ENCODE measurements around the gene GNAZ. TPM values are rescaled to one million over a fixed set of nuclear protein-coding genes. Genes with fewer than 3 reads are reported as not detected.
"Not testable (repeated sequence)": the region's sequence is repeated elsewhere in the genome, so short reads cannot be mapped to it uniquely, and the experiment has no call there.

GNAZ gene
- total RNA-seq, 2 experiments from 2014 or later: 1.1 to 1.5 TPM

GRCh38 chr22:23047742-23048141, 22.6 kb upstream of the GNAZ start:
- peaks cover 9% of the 10 kb centered on the region for H3K9me3 Mint-ChIP-seq (ENCODE audit: low read depth)
- H3K27ac Mint-ChIP-seq: no peak overlapping the region
- ATAC-seq (no peak), DNase-seq (no peak)
- ChIA-PET CTCF (interaction anchor here (0.6 kb wide), 1 partner anchor 93 kb away, joined by 3 read pairs; no protein-coding TSS in a partner anchor), POLR2A (no interaction called here)
- no peak overlapping the region for H3K4me3 Mint-ChIP-seq
- peaks cover 23% of the 10 kb centered on the region for H3K27me3 Mint-ChIP-seq
- H3K4me1 Mint-ChIP-seq: no peaks in the 10 kb centered on the region
- intact Hi-C loops (cut with DNase I, micrococcal nuclease): no loop called here
- H3K36me3 Mint-ChIP-seq (ENCODE audit: low read depth): no peaks in the 10 kb centered on the region

GRCh38 chr22:23050546-23050945, 19.8 kb upstream of the GNAZ start:
- H3K27ac Mint-ChIP-seq; DNase-seq; POLR2A ChIA-PET; intact Hi-C loops (cut with DNase I, micrococcal nuclease); H3K36me3 Mint-ChIP-seq (ENCODE audit: low read depth); H3K4me3 Mint-ChIP-seq; ATAC-seq; H3K9me3 Mint-ChIP-seq (ENCODE audit: low read depth); CTCF ChIA-PET; H3K4me1 Mint-ChIP-seq: not testable (repeated sequence)
- H3K27me3 Mint-ChIP-seq: peaks cover 20% of the 10 kb centered on the region

GRCh38 chr22:23053051-23053707, 17.1 kb upstream of the GNAZ start:
- Mint-ChIP-seq H3K27me3 (peaks cover 16% of the 10 kb centered on the region), H3K27ac (no peak overlapping the region), H3K4me1 (peaks cover 2% of the 10 kb centered on the region), H3K9me3 (ENCODE audit: low read depth) (peaks cover 5% of the 10 kb centered on the region), H3K4me3 (no peak overlapping the region), H3K36me3 (ENCODE audit: low read depth) (no peaks in the 10 kb centered on the region)
- no peak for DNase-seq
- POLR2A ChIA-PET: no interaction called here
- intact Hi-C loops (cut with DNase I, micrococcal nuclease): no loop called here
- CTCF ChIA-PET: interaction anchor here (0.6 kb wide), 2 partner anchors 18 to 28 kb away, joined by 3 read pairs; no protein-coding TSS in a partner anchor
- ATAC-seq: no peak

GRCh38 chr22:23053912-23054530, 16.3 kb upstream of the GNAZ start:
- H3K36me3 Mint-ChIP-seq (ENCODE audit: low read depth): no peaks in the 10 kb centered on the region
- H3K4me3 Mint-ChIP-seq: no peak overlapping the region
- ChIA-PET POLR2A (no interaction called here), CTCF (interaction anchor here (0.6 kb wide), 1 partner anchor 17 kb away, joined by 3 read pairs; no protein-coding TSS in a partner anchor)
- intact Hi-C loops (cut with DNase I, micrococcal nuclease): no loop called here
- H3K9me3 Mint-ChIP-seq (ENCODE audit: low read depth): peaks cover 5% of the 10 kb centered on the region
- ATAC-seq (no peak), DNase-seq (no peak)
- H3K27me3 Mint-ChIP-seq: peaks cover 15% of the 10 kb centered on the region
- no peak overlapping the region for H3K27ac Mint-ChIP-seq
- H3K4me1 Mint-ChIP-seq: peaks cover 2% of the 10 kb centered on the region

GRCh38 chr22:23054531-23055257, 15.6 kb upstream of the GNAZ start:
- Mint-ChIP-seq H3K36me3 (ENCODE audit: low read depth) (no peaks in the 10 kb centered on the region), H3K9me3 (ENCODE audit: low read depth) (peaks cover 5% of the 10 kb centered on the region), H3K27me3 (peaks cover 10% of the 10 kb centered on the region), H3K27ac (no peak overlapping the region), H3K4me1 (peaks cover 2% of the 10 kb centered on the region), H3K4me3 (no peak overlapping the region)
- intact Hi-C loops (cut with DNase I, micrococcal nuclease): no loop called here
- DNase-seq (no peak), ATAC-seq (peak; percentile 36)
- POLR2A ChIA-PET: no interaction called here
- CTCF ChIA-PET: no interaction called here

GRCh38 chr22:23055449-23056179, 14.7 kb upstream of the GNAZ start:
- Mint-ChIP-seq H3K4me1 (peaks cover 2% of the 10 kb centered on the region), H3K27ac (no peak overlapping the region), H3K4me3 (no peak overlapping the region), H3K27me3 (peaks cover 7% of the 10 kb centered on the region), H3K9me3 (ENCODE audit: low read depth) (peaks cover 5% of the 10 kb centered on the region), H3K36me3 (ENCODE audit: low read depth) (no peaks in the 10 kb centered on the region)
- intact Hi-C loops (cut with DNase I, micrococcal nuclease): no loop called here
- ChIA-PET POLR2A (no interaction called here), CTCF (no interaction called here)
- no peak for ATAC-seq
- no peak for DNase-seq

- Mint-ChIP-seq H3K27ac (no peak overlapping the region), H3K27me3 (peaks cover 3% of the 10 kb centered on the region), H3K36me3 (ENCODE audit: low read depth) (no peaks in the 10 kb centered on the region), H3K4me1 (peaks cover 2% of the 10 kb centered on the region), H3K9me3 (ENCODE audit: low read depth) (peaks cover 5% of the 10 kb centered on the region), H3K4me3 (no peak overlapping the region)
- POLR2A ChIA-PET: interaction anchor here (0.6 kb wide), 1 partner anchor 12 kb away, joined by 3 read pairs; no protein-coding TSS in a partner anchor
- CTCF ChIA-PET: no interaction called here
- ATAC-seq (no peak), DNase-seq (no peak)
- intact Hi-C loops (cut with DNase I, micrococcal nuclease): no loop called here
These were observed 13.0 kb upstream of the GNAZ start for GRCh38 chr22:23057331-23057730.

GRCh38 chr22:23058063-23058462, 12.3 kb upstream of the GNAZ start:
- CTCF ChIA-PET: no interaction called here
- H3K4me3 Mint-ChIP-seq: no peak overlapping the region
- peaks cover 2% of the 10 kb centered on the region for H3K4me1 Mint-ChIP-seq
- no peak for DNase-seq
- H3K36me3 Mint-ChIP-seq (ENCODE audit: low read depth): no peaks in the 10 kb centered on the region
- H3K9me3 Mint-ChIP-seq (ENCODE audit: low read depth): peaks cover 5% of the 10 kb centered on the region
- no peak overlapping the region for H3K27ac Mint-ChIP-seq
- peaks cover 3% of the 10 kb centered on the region for H3K27me3 Mint-ChIP-seq
- no peak for ATAC-seq
- POLR2A ChIA-PET: interaction anchor here (0.6 kb wide), 1 partner anchor 103 kb away, joined by 5 read pairs; no protein-coding TSS in a partner anchor
- intact Hi-C loops (cut with DNase I, micrococcal nuclease): no loop called here

GRCh38 chr22:23058481-23059283, 11.6 kb upstream of the GNAZ start:
- ATAC-seq: no peak
- Mint-ChIP-seq H3K27me3 (peaks cover 3% of the 10 kb centered on the region), H3K9me3 (ENCODE audit: low read depth) (peaks cover 5% of the 10 kb centered on the region), H3K4me3 (no peak overlapping the region), H3K4me1 (peaks cover 2% of the 10 kb centered on the region), H3K36me3 (ENCODE audit: low read depth) (no peaks in the 10 kb centered on the region), H3K27ac (no peak overlapping the region)
- ChIA-PET POLR2A (no interaction called here), CTCF (no interaction called here)
- DNase-seq: no peak
- intact Hi-C loops (cut with DNase I, micrococcal nuclease): no loop called here

- DNase-seq (no peak), ATAC-seq (no peak)
- Mint-ChIP-seq H3K27ac (no peak overlapping the region), H3K36me3 (ENCODE audit: low read depth) (no peaks in the 10 kb centered on the region), H3K27me3 (peaks cover 3% of the 10 kb centered on the region), H3K4me3 (no peak overlapping the region), H3K9me3 (ENCODE audit: low read depth) (peaks cover 5% of the 10 kb centered on the region), H3K4me1 (peaks cover 2% of the 10 kb centered on the region)
- ChIA-PET CTCF (no interaction called here), POLR2A (no interaction called here)
- intact Hi-C loops (cut with DNase I, micrococcal nuclease): no loop called here
These were observed 10.9 kb upstream of the GNAZ start for GRCh38 chr22:23059284-23059948.

Measured in activated CD4-positive, alpha-beta T cell treated with anti-CD3 and anti-CD28 coated beads for 36 hours (primary cell).